ENCODE measurements around the gene ZDHHC11. TPM values are rescaled to one million over a fixed set of nuclear protein-coding genes. Genes with fewer than 3 reads are reported as not detected.

The ZDHHC11 gene
- total RNA-seq, 1 donor from 2014 or later: 25.2 TPM

Other genes starting within 250 kb of the ZDHHC11 start
- gene CEP72, start 238.6 kb downstream of the ZDHHC11 start, total RNA-seq: 7.7 TPM
- gene TPPP, start 157.6 kb downstream of the ZDHHC11 start, total RNA-seq: 10.5 TPM
- gene ZDHHC11B, start 66.3 kb downstream of the ZDHHC11 start, total RNA-seq: 5.3 TPM
- gene BRD9, start 41.8 kb upstream of the ZDHHC11 start, total RNA-seq: 35.3 TPM
- gene TRIP13, start 41.9 kb upstream of the ZDHHC11 start, total RNA-seq: 5.8 TPM
- 7.3 TPM for gene NKD2, start 157.8 kb upstream of the ZDHHC11 start, total RNA-seq

Measured in tongue (tissue), 1 donor.